Activated CD4-positive, CD25-positive, alpha-beta regulatory T cell treated with anti-CD3 and anti-CD28 coated beads, Interleukin-2, amount 50 U/mL, for 16 hours (primary cell): ENCODE data around the gene FOXL2NB.

Source experiments
- DNase-seq: peaks from one replicate; pipeline ENCODE4 v3.0.0-alpha.2; 2020; ENCODE audit warnings: low read depth, low spot score

The FOXL2NB gene

DNA sequence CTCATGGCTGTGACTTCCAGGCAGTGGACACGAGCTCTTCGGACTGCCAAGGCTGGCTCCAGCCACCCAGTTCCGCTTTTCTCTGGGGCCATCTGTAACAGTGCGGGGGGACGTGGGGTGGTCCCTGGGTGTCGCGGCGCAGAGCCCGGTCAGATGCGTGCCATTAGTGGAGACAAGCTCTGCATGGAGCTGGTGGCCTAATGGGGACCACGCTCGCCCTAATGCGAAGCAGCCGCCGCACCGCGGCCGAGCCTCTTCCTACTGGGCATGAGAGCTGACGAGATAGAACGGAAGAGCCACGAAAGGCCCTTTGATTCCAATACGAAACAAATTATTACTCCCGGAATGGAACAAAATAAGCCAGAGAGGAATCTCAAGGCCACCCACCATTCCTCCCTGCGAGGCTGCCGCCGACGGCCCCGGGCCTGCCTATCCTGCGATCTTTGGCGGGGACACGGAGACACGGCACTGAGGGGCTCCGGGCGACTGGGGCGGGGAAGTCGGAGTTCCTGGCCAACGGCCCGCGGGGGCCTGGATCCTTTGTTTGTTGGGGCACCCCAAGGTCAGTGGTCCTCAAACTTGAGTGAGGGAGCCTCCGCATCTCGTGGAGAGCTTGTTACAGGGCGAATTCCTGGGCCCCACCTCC lies 18.2 kb upstream of the FOXL2NB start:
- DNase-seq = no peak

DNA sequence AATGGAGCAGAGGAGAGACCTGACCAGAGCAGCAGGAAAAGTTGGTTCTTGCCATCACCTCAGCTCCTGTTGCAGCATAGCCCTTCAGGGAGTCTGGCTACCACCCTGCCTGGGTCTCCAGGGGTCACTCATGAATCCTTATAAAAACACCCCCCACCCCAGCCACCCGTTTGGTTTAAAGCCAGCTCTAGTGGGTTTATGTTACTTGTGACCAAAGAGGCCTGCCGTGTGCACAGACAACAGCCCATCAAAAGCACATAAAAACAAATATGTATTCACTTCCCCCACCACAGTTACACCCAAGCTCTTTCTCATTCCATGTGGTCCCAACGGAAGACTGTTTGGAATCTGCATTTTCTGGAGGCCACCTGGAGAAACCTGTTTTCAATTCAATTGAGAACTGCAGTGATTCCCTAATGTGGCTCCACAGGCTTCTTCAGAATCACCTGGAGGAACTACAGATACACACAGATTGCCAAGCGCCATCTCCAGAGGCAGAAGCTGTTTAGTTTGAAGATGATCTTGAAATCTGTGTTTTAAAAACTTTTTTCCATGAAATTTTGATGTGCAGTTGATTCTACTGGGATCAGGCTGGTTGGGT lies 13.8 kb upstream of the FOXL2NB start:
- no peak for DNase-seq

DNA sequence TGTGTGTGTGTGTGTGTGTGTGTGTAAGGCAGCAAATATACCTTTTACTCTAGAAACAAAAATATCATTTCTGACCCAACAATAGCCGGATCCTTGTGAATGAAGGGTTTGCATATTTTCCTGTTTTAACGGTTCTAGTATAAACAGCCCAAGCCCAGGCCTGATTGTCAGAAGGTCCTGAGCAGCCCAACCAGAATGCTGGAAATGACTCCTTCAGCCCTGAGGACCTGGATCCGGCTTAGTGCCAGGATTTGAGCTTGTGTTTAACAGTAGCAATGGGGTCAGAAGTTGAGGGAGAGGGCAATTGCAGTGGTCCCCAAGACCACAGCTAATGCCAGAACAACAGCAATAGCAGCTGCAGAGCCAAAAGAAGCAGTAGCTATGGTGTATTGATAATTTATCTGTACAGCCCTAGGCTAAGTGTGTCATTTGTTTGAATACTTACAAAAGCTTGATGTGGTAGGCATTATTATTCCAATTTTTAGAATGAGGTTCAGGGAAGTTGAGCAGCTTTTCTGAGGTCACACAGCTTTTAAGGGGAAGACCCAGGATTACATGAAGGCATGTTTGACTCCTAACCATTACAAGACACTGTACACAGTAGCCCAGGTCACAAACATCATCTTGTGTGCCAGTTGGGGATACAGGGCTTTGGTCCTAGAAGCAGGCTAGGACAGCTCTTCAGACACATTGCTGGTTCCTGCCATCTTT lies 12.9 kb upstream of the FOXL2NB start:
- DNase-seq = no peak

DNA sequence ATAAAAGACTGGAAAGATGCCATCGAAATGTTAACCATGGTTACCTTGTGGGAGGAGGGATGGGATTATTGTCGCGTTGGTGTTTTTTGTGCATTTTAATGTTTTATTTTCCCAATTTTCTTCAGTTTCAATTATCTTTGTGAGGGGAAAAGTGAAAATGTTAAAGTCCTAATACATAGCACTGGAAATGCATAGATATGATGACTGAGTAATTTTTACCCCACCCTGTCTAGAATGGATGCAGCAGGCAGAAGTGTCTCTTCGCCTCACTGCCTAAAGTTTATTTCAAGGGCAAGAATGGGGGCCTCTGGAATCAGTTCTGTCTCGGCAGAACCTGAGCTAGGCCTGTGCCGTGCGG lies 11.5 kb upstream of the FOXL2NB start:
- DNase-seq = no peak

DNA sequence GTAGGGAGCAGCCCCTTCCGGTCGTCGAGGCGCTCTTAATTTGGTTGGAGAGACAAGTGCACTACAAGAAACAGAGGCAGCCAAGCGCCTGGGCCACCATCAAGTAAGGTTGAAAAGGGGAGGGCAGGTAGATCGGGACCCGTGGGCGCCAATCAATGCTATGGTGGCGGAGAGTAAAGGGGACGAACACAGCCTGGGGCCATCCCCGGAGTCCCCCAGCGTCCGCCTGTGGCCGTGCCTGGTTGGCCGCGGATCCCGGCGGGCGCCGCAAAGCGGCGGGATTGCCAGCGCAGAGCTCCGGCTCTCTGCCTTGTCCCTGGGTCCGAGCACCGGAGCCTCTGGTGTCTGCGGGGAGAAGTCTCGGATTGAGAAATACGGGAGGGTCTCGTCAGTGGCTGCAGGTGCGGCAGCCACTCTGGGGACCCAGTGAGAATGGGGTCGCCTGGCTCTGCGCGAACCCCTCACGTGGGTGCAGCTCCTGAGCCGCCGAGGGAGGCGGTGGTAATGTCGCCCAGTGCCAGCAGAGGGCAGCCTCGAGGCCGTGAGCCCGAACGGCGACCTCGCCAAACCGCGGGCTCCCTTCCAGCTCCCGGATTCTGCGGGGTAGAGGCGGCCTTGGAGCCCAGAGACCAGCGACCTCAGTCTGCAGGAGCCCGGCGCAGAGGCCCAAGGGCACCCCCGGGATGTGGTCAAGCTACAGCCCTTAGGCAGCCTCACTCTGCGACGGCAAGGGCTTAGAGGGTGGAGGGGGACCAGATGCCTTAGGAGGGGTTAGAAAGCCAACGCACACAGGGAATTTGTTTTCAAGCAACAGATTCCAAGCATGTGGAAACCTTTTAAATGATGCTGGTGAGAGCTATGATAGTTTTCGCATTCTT lies 10.9 kb upstream of the FOXL2NB start:
- DNase-seq = peak; percentile 33

DNA sequence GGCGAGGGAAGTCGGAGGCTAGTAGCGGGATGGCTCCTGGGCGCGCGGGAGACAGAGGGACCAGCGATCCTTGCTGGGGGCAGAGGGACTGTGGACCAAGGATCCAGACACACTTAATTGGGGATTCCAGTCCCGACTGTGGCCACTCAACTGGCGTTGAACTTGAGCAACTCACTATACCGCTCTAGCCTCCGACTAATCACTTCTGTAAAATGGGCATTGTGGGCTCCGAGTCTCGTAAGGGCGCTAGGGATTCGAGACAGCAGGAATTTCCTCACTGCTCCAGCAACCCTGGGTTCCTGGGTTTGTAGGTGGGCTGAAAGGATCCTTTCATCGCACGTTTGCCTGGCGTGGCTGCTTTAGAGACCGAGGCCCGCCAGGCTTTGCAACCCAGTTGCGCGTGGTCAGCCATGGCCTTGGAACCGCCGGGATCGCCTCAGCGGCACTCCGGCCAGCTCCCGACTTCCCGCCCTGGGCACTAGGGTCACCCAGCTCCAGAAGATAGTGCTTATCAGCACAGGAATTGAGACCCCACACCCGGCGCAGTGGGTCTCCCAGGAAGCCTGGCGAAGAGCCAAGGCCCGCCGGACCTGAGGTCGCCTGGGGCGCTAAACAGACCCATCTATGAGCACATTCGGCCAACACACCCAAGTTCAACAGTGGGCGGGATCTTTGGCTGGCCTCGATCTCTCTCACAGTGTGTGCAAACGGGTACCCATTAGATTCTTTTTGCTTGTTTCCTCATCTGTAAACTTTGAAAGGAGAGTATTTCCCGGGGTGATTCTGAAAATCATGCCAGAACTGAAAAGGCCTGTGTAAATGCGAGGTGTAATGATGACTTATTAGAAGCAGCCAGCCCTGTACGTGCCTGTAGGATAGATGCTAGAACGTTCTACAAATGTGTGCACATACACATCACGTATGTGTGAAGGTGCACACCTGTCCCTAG lies 10.0 kb upstream of the FOXL2NB start:
- DNase-seq = no peak

DNA sequence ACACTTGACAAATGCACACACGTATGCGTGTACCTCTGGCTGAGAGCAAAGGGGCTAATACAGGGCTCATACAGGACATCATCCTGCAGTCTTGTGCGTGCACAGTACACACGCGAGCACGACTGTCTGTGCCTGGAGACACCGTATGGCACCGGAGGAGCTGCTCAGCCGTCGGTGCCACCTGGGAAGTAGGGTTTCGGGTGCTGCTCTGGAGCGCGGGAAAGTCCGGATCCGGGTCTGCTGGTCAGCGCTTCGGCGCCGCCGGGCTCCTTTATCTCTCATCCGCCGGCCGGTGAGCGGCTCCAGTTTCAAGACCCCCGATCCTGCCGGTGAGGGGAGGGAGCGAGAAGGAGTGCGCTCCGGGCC lies 9.3 kb upstream of the FOXL2NB start:
- DNase-seq = no peak

- no peak for DNase-seq
Observed at GRCh38 chr3:138938056-138938876, 8.8 kb upstream of the FOXL2NB start.

- DNase-seq = no peak
Observed at GRCh38 chr3:138938877-138939560, 8.0 kb upstream of the FOXL2NB start.

GRCh38 chr3:138939561-138940241 lies 7.3 kb upstream of the FOXL2NB start:
- DNase-seq = no peak

DNA sequence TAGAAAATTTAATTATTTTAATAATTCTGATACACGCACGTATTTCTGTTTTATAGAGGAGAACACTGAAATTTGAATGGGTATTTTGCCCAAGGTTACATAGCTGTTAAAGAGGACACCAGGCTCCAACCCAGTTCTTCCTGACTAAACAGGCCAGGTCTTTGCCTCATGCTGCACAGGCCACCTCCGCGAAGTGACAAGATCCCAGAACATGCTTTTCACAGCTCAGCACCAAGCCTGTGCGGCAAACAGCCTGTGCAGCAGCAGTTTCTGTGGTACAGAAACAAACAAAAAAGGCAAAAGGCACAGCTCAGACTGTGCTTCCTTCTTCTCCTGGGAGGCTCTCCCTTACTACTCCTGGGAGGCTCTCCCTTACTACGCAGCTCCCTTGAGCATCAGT lies 6.6 kb upstream of the FOXL2NB start:
- DNase-seq = no peak

DNA sequence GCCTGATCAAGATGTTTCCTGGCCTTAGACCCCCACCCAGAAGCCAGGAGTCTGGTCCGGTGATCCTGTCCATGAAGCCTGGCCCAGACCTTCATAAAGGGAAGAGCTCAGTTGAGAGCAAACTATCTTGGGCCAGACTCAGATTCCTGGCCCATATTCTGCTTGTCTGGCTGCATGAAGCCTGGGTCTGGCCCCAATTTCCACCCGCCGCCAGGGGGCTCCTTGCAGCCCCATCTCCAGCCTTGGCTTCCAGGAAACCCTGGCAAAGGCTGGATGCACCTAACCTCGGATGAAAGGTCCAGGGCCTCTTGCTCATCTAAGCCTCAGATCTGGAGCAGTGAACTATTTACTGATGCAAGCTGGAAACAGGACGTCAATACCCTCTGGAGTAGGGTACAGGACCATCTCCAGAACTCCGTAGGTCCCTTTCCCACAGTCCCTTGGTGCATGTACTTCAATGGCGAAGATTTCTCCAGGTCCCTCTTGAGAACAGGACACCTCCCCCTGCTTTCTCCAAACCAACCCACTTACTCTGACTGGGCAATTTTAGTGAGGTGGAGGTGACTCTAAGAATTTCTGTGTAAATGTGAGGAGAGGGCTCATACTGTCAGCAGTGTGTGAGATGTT lies 5.6 kb upstream of the FOXL2NB start:
- DNase-seq = no peak

DNA sequence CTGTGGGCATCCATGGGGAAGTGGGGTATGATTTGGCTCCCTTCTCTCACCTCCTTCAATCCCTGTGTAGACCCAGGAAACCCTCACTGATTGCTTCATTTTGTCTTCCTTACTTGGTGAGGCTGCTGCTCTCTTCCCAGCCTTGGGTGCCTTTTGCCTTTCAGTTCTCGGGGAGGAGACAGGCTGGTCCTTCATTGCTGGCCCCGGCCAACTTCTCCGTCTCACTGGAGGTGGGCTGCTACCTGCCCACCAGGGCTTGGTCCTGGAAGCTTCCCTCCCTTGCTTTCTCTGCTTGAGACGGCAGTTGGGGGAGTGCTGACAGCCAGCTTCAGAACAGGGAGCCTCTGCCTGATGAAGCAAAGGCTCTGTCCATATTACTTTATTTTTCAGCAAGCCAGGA lies 4.7 kb upstream of the FOXL2NB start:
- DNase-seq = no peak

- DNase-seq = no peak
Observed at GRCh38 chr3:138942861-138943623, 4.0 kb upstream of the FOXL2NB start.

DNA sequence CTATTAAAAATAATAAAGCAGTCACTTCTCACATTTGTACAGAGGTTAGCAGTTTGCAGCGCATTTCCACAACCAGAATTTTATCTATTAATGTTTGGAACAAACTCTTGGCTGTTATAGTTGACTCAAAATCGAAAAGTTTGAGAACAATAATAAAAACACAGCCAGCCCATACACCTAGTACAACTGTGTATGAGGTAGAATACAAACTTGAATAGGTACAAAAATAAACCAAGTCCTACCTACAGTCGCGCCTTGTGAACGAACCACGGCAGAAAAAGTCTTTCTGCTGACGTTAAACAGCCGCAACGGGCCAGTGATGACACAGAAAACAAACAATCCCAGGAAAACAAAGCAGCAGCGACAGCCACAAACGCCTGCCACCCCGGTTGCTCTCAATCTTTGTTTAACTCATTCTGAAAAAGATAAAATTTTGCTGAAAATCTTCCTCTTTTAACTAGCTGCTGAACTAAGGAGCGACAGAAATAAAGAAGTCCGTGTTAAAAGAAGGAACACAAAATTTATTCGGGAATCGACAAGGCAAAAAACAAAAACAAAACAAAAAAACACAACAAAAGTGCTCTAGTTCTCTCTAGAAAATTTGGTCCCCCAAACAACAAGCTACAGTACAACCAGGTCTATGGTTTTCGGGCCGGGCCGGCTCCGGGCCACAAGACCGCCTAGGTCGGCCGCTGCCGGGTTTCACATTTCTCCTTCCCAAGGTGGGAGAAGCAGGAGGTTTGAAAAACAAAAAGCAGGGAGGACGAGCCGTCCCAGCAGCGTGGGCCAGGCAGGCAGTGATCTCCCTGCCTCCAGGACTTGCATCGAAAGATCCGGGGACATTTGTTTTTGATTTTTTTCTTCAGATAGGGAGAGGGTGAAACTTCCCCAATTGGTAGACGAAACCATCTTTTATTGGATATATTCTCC lies 3.0 kb upstream of the FOXL2NB start:
- DNase-seq = no peak

DNA sequence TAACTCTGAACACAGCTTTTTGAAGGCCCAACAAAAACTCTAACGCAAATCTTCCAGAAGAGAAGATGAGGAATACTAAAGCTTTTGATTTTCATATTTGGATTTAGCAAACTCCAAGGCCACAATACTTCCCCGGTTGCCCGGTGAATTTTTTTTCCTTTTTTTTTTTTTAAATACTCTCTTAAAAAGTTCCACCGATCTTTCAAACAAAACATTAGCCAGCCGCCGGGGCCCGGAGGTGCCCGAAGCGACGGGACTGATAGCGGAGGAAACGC lies 2.4 kb upstream of the FOXL2NB start:
- DNase-seq = no peak
